IMR-90 (cell line): ENCODE results near the gene UNC79. TPM values are rescaled to one million over a fixed set of nuclear protein-coding genes. Genes with fewer than 3 reads are reported as not detected.

ENCODE experiments used
- ATAC-seq: fragments of 200-7000 bp; cut with Tn5 transposase; 2 replicates; pipeline ENCODE4 v1.9.1; 2020; ENCODE audit warnings: low read depth, mild to moderate bottlenecking, moderate library complexity
- BruUV-seq: library from RNA; stranded (reverse); fragments of 400-500 nt; replicated peaks from 2 replicates; lab custom pipeline; 2021; lab: Mats Ljungman, UMichigan
- CTCF ChIA-PET: fragments of 300-600 bp; formaldehyde crosslinking; extraction: SDS; loops from one replicate; lab custom pipeline; 2021; ENCODE audit warnings: antibody characterized with exemption; lab: Yijun Ruan, JAX
- POLR2A ChIA-PET: fragments of 300-600 bp; sonication (Branson Sonifier 250); formaldehyde crosslinking; loops from one replicate; lab custom pipeline; 2022; ENCODE audit warnings: antibody characterized with exemption; ENCODE audit not compliant: unreplicated experiment; lab: Charles Lee
- DNase-seq: peaks from one replicate; pipeline ENCODE4 v3.0.0; 2013
- H2AFZ ChIP-seq: replicated peaks from 2 replicates; pipeline ENCODE3; 2013; ENCODE audit warnings: low read length, mild to moderate bottlenecking; ENCODE audit not compliant: poor library complexity
- H2AK5ac ChIP-seq: 2 replicates; pipeline ENCODE4 v1.6.1; 2013; ENCODE audit warnings: low read depth, low read length, inconsistent platforms
- H2AK9ac ChIP-seq: replicated peaks from 2 replicates; pipeline ENCODE3; 2013; ENCODE audit warnings: mild to moderate bottlenecking, low read depth, low read length, moderate library complexity; ENCODE audit not compliant: poor library complexity
- H2BK120ac ChIP-seq: 2 replicates; pipeline ENCODE4 v1.6.1; 2013; ENCODE audit warnings: low read depth, low read length, inconsistent platforms
- H2BK15ac ChIP-seq: 3 replicates; pipeline ENCODE4 v1.6.1; 2013; ENCODE audit warnings: low read depth, low read length, inconsistent platforms
- H2BK20ac ChIP-seq: 2 replicates; pipeline ENCODE4 v1.6.1; 2013; ENCODE audit warnings: low read depth, mild to moderate bottlenecking, inconsistent platforms, low read length, moderate library complexity
- H2BK5ac ChIP-seq: 2 replicates; pipeline ENCODE4 v1.6.1; 2013; ENCODE audit warnings: mild to moderate bottlenecking, low read depth, low read length, inconsistent platforms; ENCODE audit not compliant: poor library complexity, severe bottlenecking
- H3K14ac ChIP-seq: replicated peaks from 2 replicates; pipeline ENCODE4 v1.6.1; 2013; ENCODE audit warnings: low read depth, low read length, inconsistent platforms
- H3K18ac ChIP-seq: 2 replicates; pipeline ENCODE4 v1.6.1; 2013; ENCODE audit warnings: low read depth, low read length, control low read depth
- H3K23ac ChIP-seq: 2 replicates; pipeline ENCODE4 v1.6.1; 2013; ENCODE audit warnings: low read depth, low read length, inconsistent platforms
- H3K27ac ChIP-seq: 2 replicates; pipeline ENCODE4 v1.5.1; 2013; ENCODE audit warnings: mild to moderate bottlenecking, control low read depth, low read length; ENCODE audit not compliant: insufficient read depth
- H3K27me3 ChIP-seq: 2 replicates; pipeline ENCODE4 v1.6.1; 2013; ENCODE audit warnings: low read length; ENCODE audit not compliant: control insufficient read depth, insufficient read depth
- H3K36me3 ChIP-seq: 2 replicates; pipeline ENCODE4 v1.6.1; 2013; ENCODE audit warnings: low read length, mixed read lengths; ENCODE audit not compliant: control insufficient read depth, insufficient read depth
- H3K4ac ChIP-seq: 2 replicates; pipeline ENCODE4 v1.6.1; 2013; ENCODE audit warnings: low read depth, low read length, inconsistent platforms
- H3K4me1 ChIP-seq: 2 replicates; pipeline ENCODE4 v1.6.1; 2013; ENCODE audit warnings: low read length, mixed read lengths; ENCODE audit not compliant: control insufficient read depth, insufficient read depth
- H3K4me2 ChIP-seq: 2 replicates; pipeline ENCODE4 v1.6.1; 2013; ENCODE audit warnings: low read depth, mild to moderate bottlenecking, control low read depth, low read length, moderate library complexity
- H3K4me3 ChIP-seq: 2 replicates; pipeline ENCODE4 v1.5.1; 2013; ENCODE audit warnings: low read depth, mild to moderate bottlenecking, control low read depth, low read length, moderate library complexity; ENCODE audit not compliant: insufficient read depth
- H3K56ac ChIP-seq: 2 replicates; pipeline ENCODE4 v1.6.1; 2013; ENCODE audit warnings: low read length, inconsistent platforms; ENCODE audit not compliant: insufficient read depth; ENCODE audit errors: extremely low read depth
- H3K79me1 ChIP-seq, 2 experiments: 2 replicates each; pipeline ENCODE4 v1.6.1; 2013; ENCODE audit warnings: low read length in 2 of 2, inconsistent platforms in 1 of 2, low read depth in 1 of 2
- H3K9ac ChIP-seq: 2 replicates; pipeline ENCODE4 v1.6.1; 2013; ENCODE audit warnings: low read depth, low read length, control low read depth
- H3K9me1 ChIP-seq: 2 replicates; pipeline ENCODE4 v1.6.1; 2013; ENCODE audit warnings: low read length, inconsistent platforms; ENCODE audit not compliant: insufficient read depth
- H3K9me3 ChIP-seq: 2 replicates; pipeline ENCODE4 v1.6.1; 2013; ENCODE audit warnings: low read length; ENCODE audit not compliant: control insufficient read depth, insufficient read depth
- H4K20me1 ChIP-seq: 2 replicates; pipeline ENCODE4 v1.6.1; 2013; ENCODE audit warnings: low read length, inconsistent platforms; ENCODE audit not compliant: insufficient read depth
- H4K5ac ChIP-seq: 2 replicates; pipeline ENCODE4 v1.6.1; 2013; ENCODE audit warnings: mild to moderate bottlenecking, low read depth, low read length, control low read depth
- H4K8ac ChIP-seq, 2 experiments: 2 replicates each; pipeline ENCODE4 v1.6.1; 2013; ENCODE audit warnings: low read depth in 2 of 2, low read length in 2 of 2, control low read depth in 1 of 2, inconsistent platforms in 1 of 2
- H4K91ac ChIP-seq: 2 replicates; pipeline ENCODE4 v1.6.1; 2013; ENCODE audit warnings: low read depth, low read length, inconsistent platforms; ENCODE audit not compliant: insufficient read depth
- BHLHE40 ChIP-seq: fragments of 150-350 bp; IDR thresholded peaks from 2 replicates; pipeline ENCODE4 v1.6.1; 2016; ENCODE audit warnings: mild to moderate bottlenecking, low read depth, low read length
- CEBPB ChIP-seq: IDR thresholded peaks from 2 replicates; pipeline ENCODE4 v1.6.1; 2012; ENCODE audit warnings: low read depth, low read length, improper control_type of control experiment
- CHD1 ChIP-seq: IDR thresholded peaks from 2 replicates; pipeline ENCODE4 v1.6.1; 2012; ENCODE audit warnings: low read depth, low read length, improper control_type of control experiment
- FOS ChIP-seq: fragments of 150-350 bp; IDR thresholded peaks from 2 replicates; pipeline ENCODE4 v1.6.1; 2016; ENCODE audit warnings: low read depth, low read length
- MAFK ChIP-seq: IDR thresholded peaks from 2 replicates; pipeline ENCODE4 v1.6.1; 2012; ENCODE audit warnings: low read depth, low read length, improper control_type of control experiment
- MAZ ChIP-seq: IDR thresholded peaks from 2 replicates; pipeline ENCODE4 v1.6.1; 2012; ENCODE audit warnings: low read depth, mild to moderate bottlenecking, low read length, improper control_type of control experiment, moderate library complexity, borderline replicate concordance
- MXI1 ChIP-seq: IDR thresholded peaks from 2 replicates; pipeline ENCODE4 v1.6.1; 2012; ENCODE audit warnings: low read depth, mild to moderate bottlenecking, low read length, moderate library complexity, borderline replicate concordance
- NFE2L2 ChIP-seq: fragments of 150-350 bp; IDR thresholded peaks from 2 replicates; pipeline ENCODE4 v1.6.1; 2016; ENCODE audit warnings: low read depth, mild to moderate bottlenecking, low read length
- POLR2A ChIP-seq: IDR thresholded peaks from 2 replicates; pipeline ENCODE4 v1.6.1; 2012; ENCODE audit warnings: mild to moderate bottlenecking, low read depth, low read length
- RAD21 ChIP-seq: IDR thresholded peaks from 2 replicates; pipeline ENCODE4 v1.6.1; 2012; ENCODE audit warnings: low read length, improper control_type of control experiment
- RCOR1 ChIP-seq: IDR thresholded peaks from 2 replicates; pipeline ENCODE4 v1.6.1; 2012; ENCODE audit warnings: mild to moderate bottlenecking, low read length, improper control_type of control experiment; ENCODE audit not compliant: insufficient replicate concordance
- RFX5 ChIP-seq: IDR thresholded peaks from 2 replicates; pipeline ENCODE4 v1.8.0; 2012; ENCODE audit warnings: low read depth, mild to moderate bottlenecking, low read length, moderate library complexity
- SMC3 ChIP-seq: fragments of 150-350 bp; IDR thresholded peaks from 2 replicates; pipeline ENCODE4 v1.6.1; 2016; ENCODE audit warnings: low read depth, mild to moderate bottlenecking, antibody characterized with exemption, low read length, moderate library complexity
- WGBS, 2 experiments: methylation state at CpG; one replicate each; pipeline versions ENCODE4 v1.1.5 to v1.1.7; 2013; ENCODE audit warnings: missing lambda C conversion rate in 2 of 2; ENCODE audit not compliant: insufficient read length in 1 of 2; ENCODE audit errors: extremely low coverage in 2 of 2; 5-methylcytosine and 5-hydroxymethylcytosine counted together
- dilution Hi-C: fragments of 300-500 bp; cut with HindIII; formaldehyde crosslinking; loops from one replicate; pipeline ENCODE4 v1.14.3; 2018; ENCODE audit warnings: low sequenced_read_pairs; ENCODE audit not compliant: unreplicated experiment
- in situ Hi-C: fragments of 300-500 bp; cut with MboI; formaldehyde crosslinking; loops from 3 replicates; pipeline ENCODE4 v1.14.3; 2019; ENCODE audit warnings: low sequenced_read_pairs, inconsistent platforms, mixed read lengths
- intact Hi-C: fragments of 100-400 bp; cut with micrococcal nuclease; formaldehyde crosslinking; loops from 2 replicates; pipeline ENCODE4 v1.10.0; 2022
- polyA plus RNA-seq, 3 experiments: library from polyadenylated mRNA; depleted of rRNA; stranded (reverse); fragments of >200 nt; gene quantifications; 2 replicates each; pipeline ENCODE4 v1.2.3, GENCODE V29; 2012; ENCODE audit warnings: low replicate concordance in 1 of 3
- total RNA-seq: library from RNA; depleted of rRNA; stranded (reverse); fragments of >200 nt; gene quantifications from 2 replicates; pipeline ENCODE4 v1.2.3, GENCODE V29; 2012
- TF ChIP-seq, protein P1 (sequence below): fragments of 150-350 bp; IDR thresholded peaks from 2 replicates; pipeline ENCODE4 v1.6.1; 2017; ENCODE audit warnings: mild to moderate bottlenecking, antibody characterized with exemption, low read length, low read depth
- TF ChIP-seq, protein P2 (sequence below): conservative IDR thresholded peaks from 2 replicates; pipeline ENCODE4 v1.5.1; 2012; ENCODE audit warnings: mild to moderate bottlenecking, low read depth, low read length, improper control_type of control experiment
- TF ChIP-seq, protein P3 (sequence below): fragments of 150-350 bp; IDR thresholded peaks from 2 replicates; pipeline ENCODE4 v1.6.1; 2016; ENCODE audit warnings: low read depth, mild to moderate bottlenecking, low read length, moderate library complexity, borderline replicate concordance

The UNC79 gene
- total and polyA plus RNA-seq, 2 of the 4 experiments (the other 2 are of a cell fraction), result under 0.01 TPM

DNA sequence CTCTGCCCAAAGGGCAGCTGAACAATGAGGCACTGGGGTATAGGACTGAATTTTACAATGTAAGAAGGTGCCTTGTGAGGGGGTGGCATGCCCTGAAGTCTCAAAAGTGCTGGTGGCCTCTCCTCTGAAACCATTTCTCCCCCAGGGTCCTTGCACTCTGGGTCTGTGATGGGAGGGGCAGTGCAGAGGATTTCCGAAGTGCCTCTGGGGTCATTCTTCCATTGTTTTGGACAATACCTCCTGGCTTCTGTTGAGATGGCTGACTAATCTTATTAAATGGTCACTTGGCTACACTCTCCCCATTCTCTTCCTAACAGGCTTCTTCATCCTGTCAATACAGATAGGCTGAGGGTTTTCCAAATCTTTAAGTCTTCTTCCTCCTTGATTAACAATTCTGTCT lies 59.3 kb downstream of the UNC79 start:
- DNase-seq (no peak), ATAC-seq (no peak)
- Histone ChIP-seq H3K4me1 (no peaks in the 10 kb centered on the region), H4K8ac (no peak overlapping the region), H3K9me3 (no peaks in the 10 kb centered on the region), H3K27ac (no peak overlapping the region), H3K4ac (no peak overlapping the region), H3K27me3 (no peaks in the 10 kb centered on the region), H3K18ac (no peak overlapping the region), H2AFZ (no peak overlapping the region), H3K79me1 (no peaks in the 10 kb centered on the region), H4K91ac (no peak overlapping the region), H3K56ac (no peak overlapping the region), H4K20me1 (no peaks in the 10 kb centered on the region), H3K36me3 (no peaks in the 10 kb centered on the region), H3K14ac (no peak overlapping the region), H3K23ac (no peak overlapping the region), H2AK9ac (no peak overlapping the region), H2BK5ac (no peak overlapping the region), H2BK15ac (no peak overlapping the region), H3K4me2 (no peak overlapping the region), H2BK20ac (no peak overlapping the region), H3K9ac (no peak overlapping the region), H3K4me3 (no peak overlapping the region), H2AK5ac (no peak overlapping the region), H4K5ac (no peak overlapping the region), H3K9me1 (no peaks in the 10 kb centered on the region), H2BK120ac (no peak overlapping the region)
- intact Hi-C loops, result no loop called here
- no TSS peak for BruUV-seq
- WGBS, 2 experiments, result no CpG with 5 or more reads among the region's 1 CpG
- ChIA-PET CTCF (no interaction called here), POLR2A (no interaction called here)
- TF ChIP-seq FOS, result no peak
- no peak for TF ChIP-seq SMC3
- TF ChIP-seq RCOR1, result no peak
- TF ChIP-seq, protein P1, sequence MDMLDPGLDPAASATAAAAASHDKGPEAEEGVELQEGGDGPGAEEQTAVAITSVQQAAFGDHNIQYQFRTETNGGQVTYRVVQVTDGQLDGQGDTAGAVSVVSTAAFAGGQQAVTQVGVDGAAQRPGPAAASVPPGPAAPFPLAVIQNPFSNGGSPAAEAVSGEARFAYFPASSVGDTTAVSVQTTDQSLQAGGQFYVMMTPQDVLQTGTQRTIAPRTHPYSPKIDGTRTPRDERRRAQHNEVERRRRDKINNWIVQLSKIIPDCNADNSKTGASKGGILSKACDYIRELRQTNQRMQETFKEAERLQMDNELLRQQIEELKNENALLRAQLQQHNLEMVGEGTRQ, result no peak
- TF ChIP-seq, protein P2, sequence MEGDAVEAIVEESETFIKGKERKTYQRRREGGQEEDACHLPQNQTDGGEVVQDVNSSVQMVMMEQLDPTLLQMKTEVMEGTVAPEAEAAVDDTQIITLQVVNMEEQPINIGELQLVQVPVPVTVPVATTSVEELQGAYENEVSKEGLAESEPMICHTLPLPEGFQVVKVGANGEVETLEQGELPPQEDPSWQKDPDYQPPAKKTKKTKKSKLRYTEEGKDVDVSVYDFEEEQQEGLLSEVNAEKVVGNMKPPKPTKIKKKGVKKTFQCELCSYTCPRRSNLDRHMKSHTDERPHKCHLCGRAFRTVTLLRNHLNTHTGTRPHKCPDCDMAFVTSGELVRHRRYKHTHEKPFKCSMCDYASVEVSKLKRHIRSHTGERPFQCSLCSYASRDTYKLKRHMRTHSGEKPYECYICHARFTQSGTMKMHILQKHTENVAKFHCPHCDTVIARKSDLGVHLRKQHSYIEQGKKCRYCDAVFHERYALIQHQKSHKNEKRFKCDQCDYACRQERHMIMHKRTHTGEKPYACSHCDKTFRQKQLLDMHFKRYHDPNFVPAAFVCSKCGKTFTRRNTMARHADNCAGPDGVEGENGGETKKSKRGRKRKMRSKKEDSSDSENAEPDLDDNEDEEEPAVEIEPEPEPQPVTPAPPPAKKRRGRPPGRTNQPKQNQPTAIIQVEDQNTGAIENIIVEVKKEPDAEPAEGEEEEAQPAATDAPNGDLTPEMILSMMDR, result no peak
- no peak for TF ChIP-seq MAZ
- no peak for TF ChIP-seq NFE2L2
- no peak for TF ChIP-seq CHD1
- TF ChIP-seq MXI1, result no peak
- TF ChIP-seq, protein P3, sequence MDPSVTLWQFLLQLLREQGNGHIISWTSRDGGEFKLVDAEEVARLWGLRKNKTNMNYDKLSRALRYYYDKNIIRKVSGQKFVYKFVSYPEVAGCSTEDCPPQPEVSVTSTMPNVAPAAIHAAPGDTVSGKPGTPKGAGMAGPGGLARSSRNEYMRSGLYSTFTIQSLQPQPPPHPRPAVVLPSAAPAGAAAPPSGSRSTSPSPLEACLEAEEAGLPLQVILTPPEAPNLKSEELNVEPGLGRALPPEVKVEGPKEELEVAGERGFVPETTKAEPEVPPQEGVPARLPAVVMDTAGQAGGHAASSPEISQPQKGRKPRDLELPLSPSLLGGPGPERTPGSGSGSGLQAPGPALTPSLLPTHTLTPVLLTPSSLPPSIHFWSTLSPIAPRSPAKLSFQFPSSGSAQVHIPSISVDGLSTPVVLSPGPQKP, result no peak
- no peak for TF ChIP-seq RAD21
- TF ChIP-seq BHLHE40, result no peak
- no peak for TF ChIP-seq CEBPB
- TF ChIP-seq POLR2A, result no peak
- TF ChIP-seq RFX5, result no peak
- TF ChIP-seq MAFK, result no peak
- in situ Hi-C loops, result no loop called here
- dilution Hi-C loops, result no loop called here
